ENCODE measurements around the gene CEP135.
A peak's percentile ranks its signal among the peaks of the same experiment; 100 is the strongest.
"Not testable (repeated sequence)": the region's sequence is repeated elsewhere in the genome, so short reads cannot be mapped to it uniquely, and the experiment has no call there.

The CEP135 gene

DNA sequence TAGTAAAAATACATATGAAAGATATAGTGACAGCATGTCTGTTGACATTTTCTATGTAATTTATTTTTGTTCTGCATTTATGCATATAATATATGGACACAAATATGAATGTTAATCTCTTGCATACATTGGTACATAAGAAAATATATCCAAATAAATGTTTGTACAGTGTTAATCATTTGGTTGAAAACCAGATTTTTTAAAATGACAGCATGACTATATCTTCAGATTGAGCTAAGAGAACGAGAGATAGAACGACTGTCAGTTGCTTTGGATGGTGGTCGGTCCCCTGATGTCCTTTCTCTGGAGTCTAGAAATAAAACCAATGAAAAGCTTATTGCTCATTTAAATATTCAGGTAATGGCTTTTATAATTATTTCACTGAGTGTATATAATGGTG, 15.3 kb downstream of the CEP135 start:
- Mint-ChIP-seq H3K27me3 (no peaks in the 10 kb centered on the region), H3K36me3 (peaks cover 36% of the 10 kb centered on the region), H3K4me1 (no peaks in the 10 kb centered on the region), H3K4me3 (no peak overlapping the region), H3K9me3 (no peaks in the 10 kb centered on the region), H3K27ac (no peak overlapping the region)
- CTCF ChIA-PET: interaction anchor here (0.6 kb wide), 1 partner anchor 15 kb away, joined by 3 read pairs; the partner anchor contains the start of gene CEP135
- DNase-seq: no peak

DNA sequence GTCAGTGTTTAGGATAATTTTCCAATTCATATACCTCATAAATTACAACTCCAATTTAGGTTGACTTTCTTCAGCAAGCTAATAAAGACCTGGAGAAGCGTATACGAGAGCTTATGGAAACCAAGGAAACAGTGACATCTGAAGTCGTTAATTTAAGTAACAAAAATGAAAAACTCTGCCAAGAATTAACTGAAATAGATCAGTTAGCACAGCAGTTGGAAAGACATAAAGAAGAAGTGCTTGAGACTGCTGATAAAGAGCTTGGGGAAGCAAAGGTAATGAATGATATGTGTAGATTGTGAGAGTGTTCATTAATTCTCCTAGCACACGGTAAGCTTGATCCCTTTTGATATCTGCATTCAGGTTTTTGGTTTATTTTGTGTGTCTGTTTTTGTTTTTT, 16.8 kb downstream of the CEP135 start:
- Mint-ChIP-seq H3K36me3 (peaks cover 34% of the 10 kb centered on the region), H3K4me1 (no peaks in the 10 kb centered on the region), H3K4me3 (no peak overlapping the region), H3K27me3 (no peaks in the 10 kb centered on the region), H3K27ac (no peak overlapping the region), H3K9me3 (no peaks in the 10 kb centered on the region)
- CTCF ChIA-PET: interaction anchor here (1.1 to 1.2 kb wide), 2 partner anchors 17 to 18 kb away, joined by 3 to 4 read pairs; partner anchors contain the start of gene CEP135
- no peak for DNase-seq

DNA sequence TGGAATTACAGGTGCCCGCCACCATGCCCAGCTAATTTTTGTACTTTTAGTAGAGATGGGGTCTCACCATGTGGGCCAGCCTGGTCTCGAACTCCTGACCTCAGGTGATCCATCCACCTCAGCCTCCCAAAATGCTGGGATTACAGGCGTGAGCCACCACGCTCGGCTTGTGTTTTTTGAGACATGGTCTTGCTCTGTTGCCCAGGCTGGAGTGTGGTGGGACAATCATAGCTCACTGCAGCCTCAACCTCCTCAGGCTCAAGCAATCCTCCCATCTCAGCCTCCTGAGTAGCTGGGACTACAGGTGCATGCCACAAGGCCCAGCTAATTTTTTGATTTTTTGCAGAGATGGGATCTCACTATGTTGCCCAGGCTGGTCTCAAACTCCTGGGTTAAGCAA, 17.6 kb downstream of the CEP135 start:
- DNase-seq, H3K27ac Mint-ChIP-seq, H3K9me3 Mint-ChIP-seq, H3K4me3 Mint-ChIP-seq, H3K27me3 Mint-ChIP-seq, H3K4me1 Mint-ChIP-seq, CTCF ChIA-PET: not testable (repeated sequence)
- peaks cover 34% of the 10 kb centered on the region for H3K36me3 Mint-ChIP-seq

DNA sequence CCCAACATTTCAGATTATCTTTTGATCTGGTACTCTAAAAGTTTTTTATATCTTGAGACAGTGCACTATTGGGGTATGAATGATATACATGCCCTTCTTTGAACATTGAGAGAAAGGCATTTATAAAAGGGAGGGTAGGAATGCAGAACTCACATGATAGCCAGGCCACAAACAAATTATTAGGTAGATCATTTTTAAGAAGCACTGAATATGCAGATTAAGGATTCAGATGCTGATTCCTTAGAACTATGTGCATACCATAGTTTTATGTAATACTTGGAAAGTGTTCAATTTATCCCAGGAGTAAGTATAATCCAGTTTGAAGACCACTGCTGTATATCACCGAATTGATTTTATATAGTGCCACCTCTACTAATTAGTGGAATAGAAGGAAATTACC, 18.6 kb downstream of the CEP135 start:
- H3K4me3 Mint-ChIP-seq: no peak overlapping the region
- no peaks in the 10 kb centered on the region for H3K27me3 Mint-ChIP-seq
- CTCF ChIA-PET: no interaction called here
- H3K9me3 Mint-ChIP-seq: no peaks in the 10 kb centered on the region
- DNase-seq: no peak
- H3K4me1 Mint-ChIP-seq: no peaks in the 10 kb centered on the region
- peaks cover 36% of the 10 kb centered on the region for H3K36me3 Mint-ChIP-seq
- no peak overlapping the region for H3K27ac Mint-ChIP-seq

DNA sequence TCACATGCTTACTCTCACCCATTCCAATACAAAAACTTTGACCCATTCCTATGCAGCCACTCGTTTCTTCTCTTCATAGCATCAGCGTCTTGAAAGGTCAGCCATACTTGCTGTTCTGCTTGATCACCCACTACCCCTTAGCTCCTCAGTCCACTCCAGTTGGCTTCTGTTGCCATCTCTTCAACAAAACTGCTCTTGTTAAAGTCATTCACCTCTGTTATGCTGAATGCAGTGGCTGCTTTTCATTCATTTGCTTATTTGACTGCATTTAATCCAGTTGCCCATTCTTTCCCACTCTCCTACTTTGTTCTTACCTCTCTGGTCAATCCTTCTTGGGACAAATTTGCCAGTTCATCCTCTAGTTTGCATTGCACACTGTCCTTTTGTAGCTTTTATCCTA, 24.9 kb downstream of the CEP135 start:
- no peaks in the 10 kb centered on the region for H3K4me1 Mint-ChIP-seq
- CTCF ChIA-PET: interaction anchor here (1.0 kb wide), 1 partner anchor 18 kb away, joined by 3 read pairs; no protein-coding TSS in a partner anchor
- no peaks in the 10 kb centered on the region for H3K27me3 Mint-ChIP-seq
- H3K4me3 Mint-ChIP-seq: no peak overlapping the region
- peaks cover 34% of the 10 kb centered on the region for H3K36me3 Mint-ChIP-seq
- DNase-seq: no peak
- H3K9me3 Mint-ChIP-seq: no peaks in the 10 kb centered on the region
- H3K27ac Mint-ChIP-seq: no peak overlapping the region

DNA sequence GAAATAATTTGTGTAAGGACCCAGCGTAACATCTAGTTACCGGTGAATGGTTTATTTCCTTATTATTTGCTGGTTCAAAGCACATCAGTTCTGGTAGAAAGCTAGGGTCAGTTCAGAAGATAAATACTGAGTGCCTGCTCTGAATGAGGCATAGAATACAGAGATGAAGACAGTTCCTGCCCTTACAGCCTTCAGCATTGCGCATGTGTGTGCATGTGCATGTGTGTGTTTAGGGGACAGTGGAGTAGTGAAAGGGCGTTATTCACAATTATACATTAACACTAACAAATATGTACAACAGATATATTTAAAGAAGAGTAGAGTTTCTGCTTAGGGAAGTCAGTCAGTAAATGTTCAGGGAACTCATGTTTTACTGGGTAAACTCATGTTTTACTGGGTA, 29.1 kb downstream of the CEP135 start:
- H3K9me3 Mint-ChIP-seq: no peaks in the 10 kb centered on the region

DNA sequence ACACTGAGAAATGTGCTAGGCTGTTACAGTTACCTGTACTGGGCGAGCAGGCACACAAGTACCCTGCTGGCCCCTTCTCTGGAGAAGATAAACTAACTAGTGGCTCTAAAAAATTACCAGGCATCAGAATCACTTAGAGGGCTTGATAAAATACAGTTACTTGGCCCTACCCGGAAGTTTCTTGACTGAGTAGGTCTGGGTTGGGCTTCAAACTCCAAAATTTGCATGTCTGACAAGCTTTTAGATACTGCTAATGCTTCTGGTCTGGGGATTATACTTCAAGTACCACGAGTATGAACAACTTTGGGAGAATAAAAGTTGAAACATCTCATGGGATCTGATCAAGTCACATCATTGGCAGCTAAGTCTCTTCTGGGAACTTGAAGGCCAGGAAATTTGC, 30.8 kb downstream of the CEP135 start:
- CTCF ChIA-PET: no interaction called here
- H3K36me3 Mint-ChIP-seq: peaks cover 35% of the 10 kb centered on the region
- no peaks in the 10 kb centered on the region for H3K9me3 Mint-ChIP-seq
- H3K27ac Mint-ChIP-seq: no peak overlapping the region
- H3K27me3 Mint-ChIP-seq: no peaks in the 10 kb centered on the region
- no peaks in the 10 kb centered on the region for H3K4me1 Mint-ChIP-seq
- no peak overlapping the region for H3K4me3 Mint-ChIP-seq
- no peak for DNase-seq

More for the DNA sequence above, 29.1 kb downstream of the CEP135 start:
- no peaks in the 10 kb centered on the region for H3K4me1 Mint-ChIP-seq
- CTCF ChIA-PET: interaction anchor here (1.4 kb wide), 1 partner anchor 20 kb away, joined by 3 read pairs; no protein-coding TSS in a partner anchor
- H3K27me3 Mint-ChIP-seq: no peaks in the 10 kb centered on the region
- H3K4me3 Mint-ChIP-seq: no peak overlapping the region
- peaks cover 31% of the 10 kb centered on the region for H3K36me3 Mint-ChIP-seq
- no peak overlapping the region for H3K27ac Mint-ChIP-seq
- DNase-seq: no peak

DNA sequence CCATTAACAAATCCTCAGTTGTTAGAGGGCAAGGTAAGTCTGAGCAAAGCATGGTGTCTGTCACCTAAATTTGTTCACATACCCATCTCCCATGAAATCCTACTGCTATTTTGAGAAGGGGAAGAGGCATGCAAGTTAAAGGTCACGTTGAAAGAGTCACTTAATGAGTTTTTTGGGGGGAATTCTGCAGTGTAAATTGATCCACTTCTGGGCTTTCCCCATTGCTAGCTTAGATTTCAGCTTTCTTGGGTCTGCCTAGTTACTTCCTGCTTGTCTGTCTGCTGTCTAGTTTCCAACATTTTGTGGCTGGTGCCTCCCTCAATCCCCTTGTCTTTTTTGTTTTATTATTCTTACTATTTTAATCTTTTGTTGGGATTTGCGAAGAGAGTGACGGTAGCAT, 32.0 kb downstream of the CEP135 start:
- Mint-ChIP-seq H3K27me3 (no peaks in the 10 kb centered on the region), H3K36me3 (peaks cover 25% of the 10 kb centered on the region), H3K27ac (no peak overlapping the region), H3K4me1 (no peaks in the 10 kb centered on the region), H3K9me3 (no peaks in the 10 kb centered on the region), H3K4me3 (no peak overlapping the region)
- CTCF ChIA-PET: no interaction called here
- DNase-seq: no peak

DNA sequence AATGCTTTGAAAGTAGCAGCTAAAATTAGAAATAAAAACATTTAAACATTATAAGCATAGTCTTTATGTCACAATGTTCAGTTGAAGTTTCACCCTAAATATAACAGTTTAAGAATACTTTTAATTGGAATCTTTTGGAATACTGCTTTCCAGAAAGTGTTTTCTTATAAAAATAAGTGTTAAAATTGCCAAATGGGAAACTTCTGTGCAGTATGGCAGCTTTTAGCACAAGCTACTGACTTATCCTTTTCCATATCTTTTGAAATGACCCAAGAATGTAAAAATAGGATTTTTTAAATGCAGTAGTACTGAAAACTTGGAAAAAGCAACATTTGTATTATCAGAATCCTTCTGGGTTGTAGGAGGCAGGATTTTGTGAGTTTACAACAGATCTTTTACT, 34.2 kb downstream of the CEP135 start:
- no peaks in the 10 kb centered on the region for H3K4me1 Mint-ChIP-seq
- H3K36me3 Mint-ChIP-seq: peaks cover 31% of the 10 kb centered on the region
- no peaks in the 10 kb centered on the region for H3K9me3 Mint-ChIP-seq
- no peaks in the 10 kb centered on the region for H3K27me3 Mint-ChIP-seq
- H3K4me3 Mint-ChIP-seq: no peak overlapping the region
- no peak for DNase-seq
- CTCF ChIA-PET: no interaction called here
- no peak overlapping the region for H3K27ac Mint-ChIP-seq

DNA sequence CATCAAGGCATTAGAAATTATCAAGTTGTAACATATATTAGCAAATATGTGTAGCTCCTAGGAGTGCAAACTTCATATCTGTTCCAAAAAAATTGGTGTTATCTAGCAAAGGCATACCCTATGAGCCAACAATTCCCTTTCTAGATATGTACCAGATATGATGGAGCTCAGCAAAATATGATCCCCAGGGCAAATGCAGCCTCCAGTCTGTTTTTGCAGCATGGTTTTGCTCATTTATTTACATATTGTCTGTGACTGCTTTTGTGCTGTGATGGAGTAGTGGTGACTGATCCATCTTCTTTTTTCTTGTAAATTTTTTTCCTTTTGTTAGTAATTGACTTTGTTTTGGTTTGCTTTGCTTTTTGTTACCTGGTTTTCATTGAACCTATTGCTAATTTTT, 41.0 kb downstream of the CEP135 start:
- DNase-seq: no peak
- CTCF ChIA-PET: no interaction called here
- Mint-ChIP-seq H3K9me3 (no peaks in the 10 kb centered on the region), H3K27me3 (no peaks in the 10 kb centered on the region), H3K36me3 (peaks cover 37% of the 10 kb centered on the region), H3K4me3 (no peak overlapping the region), H3K27ac (no peak overlapping the region), H3K4me1 (peaks cover 21% of the 10 kb centered on the region)

DNA sequence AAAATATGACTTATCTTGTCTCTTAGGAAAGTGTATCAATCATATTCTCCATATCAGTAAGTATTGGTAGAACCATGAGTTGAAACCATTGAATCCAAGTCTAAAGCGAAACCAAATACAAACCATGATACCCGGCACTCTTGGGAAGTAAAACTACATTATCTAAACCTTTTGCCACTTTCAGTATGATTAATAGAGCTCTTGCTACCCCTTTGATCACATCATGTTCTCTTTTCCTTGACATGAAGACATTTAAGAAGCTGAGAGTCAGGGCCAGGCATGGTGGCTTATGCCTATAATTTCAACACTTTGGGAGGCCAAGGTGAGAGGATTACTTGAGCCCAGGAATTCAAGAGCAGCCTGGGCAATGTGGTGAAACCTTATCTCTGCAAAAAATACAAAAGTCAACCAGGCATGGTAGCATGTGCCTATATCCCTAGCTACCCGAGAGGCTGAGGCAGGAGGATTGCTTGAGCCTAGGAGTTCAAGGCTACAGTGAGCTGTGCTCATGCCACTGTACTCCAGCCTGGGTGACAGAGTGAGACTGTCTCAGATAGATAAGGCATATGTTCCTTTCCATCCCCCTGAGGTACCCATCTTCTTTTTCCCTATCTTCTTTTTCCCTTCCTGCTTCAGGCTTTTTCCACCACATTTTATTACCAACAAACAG, 45.4 kb downstream of the CEP135 start:
- CTCF ChIA-PET: interaction anchor here (0.6 kb wide), 1 partner anchor 25 kb away, joined by 3 read pairs; no protein-coding TSS in a partner anchor
- Mint-ChIP-seq H3K36me3 (peaks cover 53% of the 10 kb centered on the region), H3K27ac (peak overlapping the region; percentile 58), H3K4me3 (no peak overlapping the region), H3K4me1 (peaks cover 25% of the 10 kb centered on the region), H3K9me3 (no peaks in the 10 kb centered on the region), H3K27me3 (no peaks in the 10 kb centered on the region)
- DNase-seq: no peak

DNA sequence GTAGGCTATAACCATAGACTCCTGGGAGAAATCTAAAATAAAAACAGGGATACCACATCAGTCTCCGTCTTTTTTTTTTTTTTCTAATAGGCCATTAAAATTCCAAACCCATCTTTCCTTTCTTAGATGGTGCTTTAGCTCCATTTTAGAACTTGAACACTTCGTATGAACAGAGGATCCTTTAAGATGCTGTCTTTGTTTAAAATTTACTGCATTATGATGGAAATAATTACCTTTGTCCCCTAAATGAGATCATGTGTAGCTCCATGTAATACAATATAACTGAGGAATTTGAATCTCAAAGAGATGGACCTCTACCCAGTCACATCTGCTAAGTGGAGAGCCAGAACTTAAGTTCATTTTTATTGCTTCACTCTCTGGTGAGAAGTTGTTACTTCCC, 47.9 kb downstream of the CEP135 start:
- CTCF ChIA-PET: interaction anchor here (0.6 kb wide), 1 partner anchor 672 kb away, joined by 3 read pairs; no protein-coding TSS in a partner anchor
- Mint-ChIP-seq H3K27ac (no peak overlapping the region), H3K4me1 (peaks cover 23% of the 10 kb centered on the region), H3K9me3 (peaks cover 2% of the 10 kb centered on the region), H3K27me3 (no peaks in the 10 kb centered on the region), H3K4me3 (no peak overlapping the region), H3K36me3 (peaks cover 70% of the 10 kb centered on the region)
- DNase-seq: no peak

DNA sequence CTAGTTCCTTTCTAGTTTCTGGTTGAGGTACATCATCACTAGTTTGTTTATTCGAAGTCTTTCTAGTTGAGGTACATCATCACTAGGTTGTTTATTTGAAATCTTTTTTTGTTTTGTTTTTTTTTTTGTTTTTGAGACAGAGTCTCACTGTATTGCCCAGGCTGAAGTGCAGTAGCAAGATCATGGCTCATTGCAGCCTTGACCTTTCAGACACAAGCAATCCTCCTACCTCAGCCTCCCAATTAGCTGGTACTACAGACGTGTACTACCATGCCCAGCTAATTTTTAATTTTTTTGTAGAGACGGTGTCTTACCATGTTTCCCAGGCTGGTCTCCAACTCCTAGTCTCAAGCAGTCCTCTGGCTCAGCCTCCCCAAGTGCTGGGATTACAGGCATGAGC, 54.9 kb downstream of the CEP135 start:
- peaks cover 69% of the 10 kb centered on the region for H3K36me3 Mint-ChIP-seq

DNA sequence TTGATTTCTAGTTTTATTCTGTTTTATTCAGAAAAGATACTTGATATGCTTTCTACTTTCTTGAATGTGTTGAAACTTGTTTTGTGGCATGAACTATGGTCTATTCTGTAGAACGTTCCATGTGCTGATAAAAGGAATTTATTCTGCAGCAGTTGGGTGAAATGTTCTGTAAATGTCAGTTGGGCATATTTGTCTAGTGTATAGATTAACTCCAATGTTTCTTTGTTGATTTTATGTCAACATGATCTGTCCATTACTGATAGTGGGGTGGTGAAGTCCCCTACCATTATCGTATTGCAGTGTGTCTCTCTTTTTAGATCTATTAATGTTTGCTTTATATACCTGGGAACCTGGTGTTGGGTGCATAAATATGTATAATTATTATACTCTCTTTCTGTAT, 55.5 kb downstream of the CEP135 start:
- Mint-ChIP-seq H3K9me3 (peaks cover 9% of the 10 kb centered on the region), H3K36me3 (peaks cover 67% of the 10 kb centered on the region), H3K4me1 (peaks cover 2% of the 10 kb centered on the region), H3K27ac (no peak overlapping the region), H3K27me3 (no peaks in the 10 kb centered on the region), H3K4me3 (no peak overlapping the region)
- DNase-seq: no peak
- CTCF ChIA-PET: no interaction called here

More for the DNA sequence above, 54.9 kb downstream of the CEP135 start:
- no peaks in the 10 kb centered on the region for H3K27me3 Mint-ChIP-seq
- peaks cover 9% of the 10 kb centered on the region for H3K9me3 Mint-ChIP-seq
- H3K27ac Mint-ChIP-seq: no peak overlapping the region
- H3K4me3 Mint-ChIP-seq: no peak overlapping the region
- DNase-seq: no peak
- peaks cover 2% of the 10 kb centered on the region for H3K4me1 Mint-ChIP-seq
- CTCF ChIA-PET: no interaction called here

DNA sequence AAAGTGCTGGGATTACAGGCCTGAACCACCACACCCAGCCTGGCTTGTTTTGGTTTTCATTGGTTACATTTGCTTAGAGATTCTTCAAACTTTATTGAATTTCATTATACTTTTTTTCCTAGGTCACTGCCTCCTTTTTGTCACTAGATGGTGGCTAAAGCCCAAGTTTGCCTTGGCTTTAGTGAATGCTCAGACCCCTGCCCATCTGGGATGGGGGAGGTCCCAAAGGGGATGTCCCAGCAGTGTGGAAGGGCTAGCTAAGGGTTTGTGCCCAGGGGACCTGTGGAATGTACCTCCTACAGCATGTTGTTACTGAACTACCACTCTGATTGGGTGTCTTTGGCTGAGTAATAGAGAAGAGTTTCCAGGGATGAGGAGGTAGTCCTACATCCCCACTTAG, 58.4 kb downstream of the CEP135 start:
- DNase-seq: no peak
- Mint-ChIP-seq H3K9me3 (peaks cover 5% of the 10 kb centered on the region), H3K36me3 (peaks cover 57% of the 10 kb centered on the region), H3K4me3 (no peak overlapping the region), H3K4me1 (peaks cover 2% of the 10 kb centered on the region), H3K27me3 (no peaks in the 10 kb centered on the region), H3K27ac (no peak overlapping the region)
- CTCF ChIA-PET: interaction anchor here (1.0 kb wide), 1 partner anchor 60 kb away, joined by 3 read pairs; no protein-coding TSS in a partner anchor
